H1 (cell line): ENCODE measurements around the gene KAT5. TPM values are rescaled to one million over a fixed set of nuclear protein-coding genes. Genes with fewer than 3 reads are reported as not detected.

Experiments used
- CTCF ChIA-PET: fragments of 300-600 bp; sonication (Branson Sonifier 250); formaldehyde crosslinking; loops from one replicate; lab custom pipeline; 2021; ENCODE audit not compliant: partially characterized antibody; lab: Charles Lee
- POLR2A ChIA-PET: fragments of 300-600 bp; sonication (Branson Sonifier 250); formaldehyde crosslinking; loops from one replicate; lab custom pipeline; 2021; ENCODE audit warnings: inconsistent platforms; ENCODE audit not compliant: partially characterized antibody; lab: Charles Lee
- DNase-seq, 2 experiments: peaks; one replicate each; pipeline versions ENCODE4 v3.0.0 to v3.0.0-alpha.2; 2010 to 2022; ENCODE audit warnings: low spot score in 2 of 2, low read depth in 1 of 2, mixed read lengths in 1 of 2
- FAIRE-seq: peaks from 2 replicates; lab custom pipeline; 2011; peaks lifted over from hg19 to GRCh38; lab: Jason Lieb, UNC
- H2AFZ ChIP-seq: 2 replicates; pipeline ENCODE4 v1.8.1; 2012; ENCODE audit warnings: low read length, inconsistent platforms
- H2AK5ac ChIP-seq: 2 replicates; pipeline ENCODE4 v1.6.1; 2013; ENCODE audit warnings: low read depth, low read length
- H2BK120ac ChIP-seq: replicated peaks from 2 replicates; pipeline ENCODE3; 2013; ENCODE audit warnings: low read depth, low read length, inconsistent platforms
- H2BK12ac ChIP-seq: 2 replicates; pipeline ENCODE4 v1.6.1; 2013; ENCODE audit warnings: low read depth, low read length
- H2BK15ac ChIP-seq: 2 replicates; pipeline ENCODE4 v1.6.1; 2013; ENCODE audit warnings: low read length
- H2BK20ac ChIP-seq: 2 replicates; pipeline ENCODE4 v1.6.1; 2013; ENCODE audit warnings: low read length
- H2BK5ac ChIP-seq: 2 replicates; pipeline ENCODE4 v1.6.1; 2013; ENCODE audit warnings: low read depth, low read length
- H3K14ac ChIP-seq: 2 replicates; pipeline ENCODE4 v1.6.1; 2013; ENCODE audit warnings: inconsistent platforms; ENCODE audit not compliant: insufficient read length
- H3K18ac ChIP-seq: 2 replicates; pipeline ENCODE4 v1.6.1; 2013; ENCODE audit warnings: low read length; ENCODE audit errors: extremely low read depth
- H3K23ac ChIP-seq: 2 replicates; pipeline ENCODE4 v1.6.1; 2013; ENCODE audit warnings: inconsistent platforms; ENCODE audit not compliant: insufficient read length
- H3K23me2 ChIP-seq: 2 replicates; pipeline ENCODE4 v1.6.1; 2013; ENCODE audit warnings: low read depth, low read length
- H3K27ac ChIP-seq: 2 replicates; pipeline ENCODE4 v1.6.1; 2011; ENCODE audit warnings: low read depth, low read length, inconsistent platforms
- H3K27me3 ChIP-seq, 4 experiments: replicated peaks in 1 of 4; 1 replicate in 1 of 4; 2 replicates in 3 of 4; pipeline versions ENCODE4 v1.6.1 to v1.8.1; 2011 to 2013; ENCODE audit warnings: low read length in 3 of 4, mild to moderate bottlenecking in 3 of 4, inconsistent platforms in 2 of 4, mixed read lengths in 2 of 4, moderate library complexity in 1 of 4; ENCODE audit not compliant: control insufficient read depth in 3 of 4, insufficient read depth in 3 of 4; ENCODE audit errors: extremely low read depth in 1 of 4
- H3K36me3 ChIP-seq, 4 experiments: 2 replicates each; pipeline versions ENCODE4 v1.6.1 to v1.8.1; 2011 to 2013; ENCODE audit warnings: mild to moderate bottlenecking in 4 of 4, low read length in 3 of 4, moderate library complexity in 2 of 4, control low read depth in 1 of 4, inconsistent platforms in 1 of 4; ENCODE audit not compliant: insufficient read depth in 4 of 4, control insufficient read depth in 2 of 4
- H3K4ac ChIP-seq: replicated peaks from 2 replicates; pipeline ENCODE3; 2013; ENCODE audit warnings: low read length, low read depth, mixed read lengths, inconsistent platforms; ENCODE audit not compliant: insufficient read length
- H3K4me1 ChIP-seq, 4 experiments: replicated peaks in 1 of 4; 1 replicate in 1 of 4; 2 replicates in 3 of 4; pipeline versions ENCODE4 v1.6.1 to v1.8.1; 2011 to 2013; ENCODE audit warnings: low read length in 3 of 4, inconsistent platforms in 2 of 4, mixed read lengths in 1 of 4; ENCODE audit not compliant: insufficient read depth in 4 of 4, control insufficient read depth in 3 of 4
- H3K4me2 ChIP-seq, 2 experiments: 2 replicates each; pipeline versions ENCODE4 v1.6.1 to v1.8.1; 2011 to 2013; ENCODE audit warnings: low read depth in 2 of 2, low read length in 2 of 2, control low read depth in 1 of 2, inconsistent platforms in 1 of 2, mild to moderate bottlenecking in 1 of 2; ENCODE audit not compliant: insufficient read depth in 1 of 2
- H3K4me3 ChIP-seq, 4 experiments: fragments of 200-600, 300-600 bp in 1 of 4; sonication (generic), shearing (Covaris generic), sonication (Bioruptor Twin) in 1 of 4; 2 replicates each; pipeline versions ENCODE4 v1.5.1 to v1.8.1; 2011 to 2016; ENCODE audit warnings: low read length in 4 of 4, low read depth in 3 of 4, control low read depth in 2 of 4, inconsistent platforms in 2 of 4, mild to moderate bottlenecking in 2 of 4, mixed read lengths in 1 of 4, moderate library complexity in 1 of 4; ENCODE audit not compliant: insufficient read depth in 2 of 4; ENCODE audit errors: extremely low read depth in 1 of 4
- H3K56ac ChIP-seq: replicated peaks from 2 replicates; pipeline ENCODE3; 2013; ENCODE audit warnings: low read depth, mild to moderate bottlenecking, mixed read lengths, low read length, inconsistent platforms; ENCODE audit not compliant: insufficient read length
- H3K79me1 ChIP-seq: 2 replicates; pipeline ENCODE4 v1.6.1; 2013; ENCODE audit warnings: low read depth, low read length, control low read depth
- H3K79me2 ChIP-seq, 2 experiments: 2 replicates each; pipeline versions ENCODE4 v1.6.1 to v1.8.1; 2012 to 2013; ENCODE audit warnings: low read length in 2 of 2, mild to moderate bottlenecking in 2 of 2, inconsistent platforms in 1 of 2; ENCODE audit not compliant: insufficient read depth in 2 of 2, control insufficient read depth in 1 of 2
- H3K9ac ChIP-seq, 4 experiments: replicated peaks in 1 of 4; 1 replicate in 1 of 4; 2 replicates in 3 of 4; pipeline versions ENCODE4 v1.6.1 to v1.8.1; 2011 to 2013; ENCODE audit warnings: low read depth in 3 of 4, low read length in 3 of 4, control low read depth in 2 of 4, mild to moderate bottlenecking in 2 of 4, moderate library complexity in 2 of 4, inconsistent platforms in 1 of 4; ENCODE audit errors: extremely low read depth in 1 of 4
- H3K9me3 ChIP-seq, 2 experiments: 2 replicates each; pipeline versions ENCODE4 v1.6.1 to v1.8.1; 2012 to 2013; ENCODE audit warnings: mild to moderate bottlenecking in 2 of 2, moderate library complexity in 2 of 2, control low read depth in 1 of 2, inconsistent platforms in 1 of 2, low read depth in 1 of 2, low read length in 1 of 2, mixed read lengths in 1 of 2; ENCODE audit not compliant: insufficient read depth in 2 of 2
- H4K20me1 ChIP-seq, 2 experiments: replicated peaks in 1 of 2; 2 replicates each; pipeline versions ENCODE3 to v1.8.1; 2011 to 2013; ENCODE audit warnings: inconsistent platforms in 2 of 2, low read length in 2 of 2, mild to moderate bottlenecking in 1 of 2; ENCODE audit not compliant: insufficient read depth in 2 of 2, control insufficient read depth in 1 of 2
- H4K5ac ChIP-seq: 2 replicates; pipeline ENCODE4 v1.6.1; 2013; ENCODE audit warnings: low read length, low read depth, mixed read lengths, inconsistent platforms; ENCODE audit not compliant: insufficient read length
- H4K8ac ChIP-seq: 2 replicates; pipeline ENCODE4 v1.8.0; 2013; ENCODE audit warnings: mild to moderate bottlenecking, moderate library complexity, low read length, inconsistent platforms; ENCODE audit not compliant: insufficient read depth; ENCODE audit errors: extremely low read depth
- H4K91ac ChIP-seq: replicated peaks from 2 replicates; pipeline ENCODE3; 2013; ENCODE audit warnings: low read length, mixed read lengths, inconsistent platforms; ENCODE audit not compliant: insufficient read length
- ATF3 ChIP-seq: IDR thresholded peaks from 2 replicates; pipeline ENCODE4 v1.6.1; 2011; ENCODE audit warnings: low read depth, mild to moderate bottlenecking, low read length; ENCODE audit not compliant: insufficient read depth
- FOSL1 ChIP-seq: IDR thresholded peaks from 2 replicates; pipeline ENCODE4 v1.6.1; 2011; ENCODE audit warnings: mild to moderate bottlenecking, low read depth, low read length, moderate library complexity; ENCODE audit not compliant: insufficient read depth
- HDAC2 ChIP-seq, 2 experiments: fragments of 300-600 bp in 1 of 2; sonication (generic) in 1 of 2; IDR thresholded peaks; 2 replicates each; pipeline ENCODE4 v1.6.1; 2011 to 2012; ENCODE audit warnings: low read depth in 2 of 2, low read length in 2 of 2, mild to moderate bottlenecking in 2 of 2, moderate library complexity in 2 of 2, borderline replicate concordance in 1 of 2, inconsistent platforms in 1 of 2
- HDAC6 ChIP-seq: IDR thresholded peaks from one replicate; pipeline ENCODE4 v1.7.1; 2012; ENCODE audit warnings: low read depth, mild to moderate bottlenecking, inconsistent platforms, low read length, moderate library complexity
- JUN ChIP-seq: IDR thresholded peaks from 2 replicates; pipeline ENCODE4 v1.6.1; 2011; ENCODE audit warnings: low read depth, mild to moderate bottlenecking, improper control_type of control experiment, low read length
- KDM5A ChIP-seq: fragments of 200-600 bp; IDR thresholded peaks from 2 replicates; pipeline ENCODE4 v1.7.1; 2012; ENCODE audit warnings: mild to moderate bottlenecking, low read length, inconsistent platforms, mixed read lengths
- POLR2A ChIP-seq, 2 experiments: IDR thresholded peaks; 1 replicate in 1 of 2; 2 replicates in 1 of 2; pipeline ENCODE4 v1.6.1; 2011; ENCODE audit warnings: low read depth in 2 of 2, low read length in 2 of 2, mild to moderate bottlenecking in 2 of 2; ENCODE audit errors: control extremely low read depth in 1 of 2
- POU5F1 ChIP-seq: IDR thresholded peaks from 2 replicates; pipeline ENCODE4 v1.6.1; 2011; ENCODE audit warnings: low read depth, mild to moderate bottlenecking, low read length, moderate library complexity
- RAD21 ChIP-seq, 2 experiments: IDR thresholded peaks in 1 of 2; conservative IDR thresholded peaks in 1 of 2; 2 replicates each; pipeline ENCODE4 v1.6.1; 2011; ENCODE audit warnings: low read depth in 2 of 2, low read length in 2 of 2, improper control_type of control experiment in 1 of 2, inconsistent platforms in 1 of 2, mild to moderate bottlenecking in 1 of 2, moderate library complexity in 1 of 2
- SIRT6 ChIP-seq: IDR thresholded peaks from one replicate; pipeline ENCODE4 v1.7.1; 2012; ENCODE audit warnings: low read length, inconsistent platforms
- SP2 ChIP-seq: IDR thresholded peaks from 2 replicates; pipeline ENCODE4 v1.6.1; 2012; ENCODE audit warnings: mild to moderate bottlenecking, low read length, inconsistent platforms
- SRF ChIP-seq: IDR thresholded peaks from 2 replicates; pipeline ENCODE4 v1.6.1; 2011; ENCODE audit warnings: mild to moderate bottlenecking, low read depth, low read length, moderate library complexity
- ZNF274 ChIP-seq: IDR thresholded peaks from 2 replicates; pipeline ENCODE4 v1.7.0; 2012; ENCODE audit warnings: low read length, borderline replicate concordance; ENCODE audit errors: extremely low read depth
- WGBS, 2 experiments: shearing (Covaris generic) in 1 of 2; methylation state at CpG; one replicate each; pipeline versions ENCODE4 v1.1.6 to v1.1.7; 2013 to 2015; ENCODE audit warnings: low lambda C conversion rate in 2 of 2, mixed read lengths in 2 of 2, inconsistent platforms in 1 of 2, low coverage in 1 of 2, missing lambda C conversion rate in 1 of 2; ENCODE audit not compliant: insufficient replicate concordance in 2 of 2, insufficient coverage in 1 of 2, insufficient read length in 1 of 2; ENCODE audit errors: extremely low coverage in 1 of 2, missing lambda C conversion rate in 1 of 2; 5-methylcytosine and 5-hydroxymethylcytosine counted together
- polyA plus RNA-seq, 7 experiments: library from polyadenylated mRNA; depleted of rRNA in 3 of 7; stranded (reverse) in 5 of 7; unstranded in 2 of 7; fragments of >200 nt in 5 of 7; fragments of 200-250 nt in 2 of 7; gene quantifications; 1 replicate in 5 of 7; 2 replicates in 1 of 7; 4 replicates in 1 of 7; pipeline versions ENCODE4 v1.2.1 to v1.2.3, GENCODE V29; 2011 to 2013; ENCODE audit warnings: missing spikeins in 2 of 7, mixed read lengths in 2 of 7
- total RNA-seq: library from RNA; stranded (reverse); fragmentation: NEBNext Ultra II Directional; extraction: Animal tissue kit (Norgen Biotek cat#: 25700); gene quantifications from 2 replicates; pipeline ENCODE4 v1.2.1, GENCODE V29; 2021

KAT5 gene
- total and polyA plus RNA-seq, 2 of the 8 experiments (the other 6 are each of a cell fraction or from before 2014, with no cell fraction given) = 26.7 to 37.4 TPM

- Histone ChIP-seq H3K4me1 (peaks cover 0 to 2% (median 2%) of the 10 kb centered on the region in 4 experiments; a peak in 1 of 7 replicates), H3K23ac (no peak overlapping the region), H3K4me2 (no peak overlapping the region), H3K79me1 (no peaks in the 10 kb centered on the region), H3K27me3 (no peaks in the 10 kb centered on the region), H4K91ac (no peak overlapping the region), H2BK5ac (no peak overlapping the region), H3K4ac (no peak overlapping the region), H3K27ac (no peak overlapping the region), H2AK5ac (no peak overlapping the region), H4K5ac (no peak overlapping the region), H3K14ac (no peak overlapping the region), H3K23me2 (peaks cover 3% of the 10 kb centered on the region; the same call in 1 of the 2 replicates), H4K20me1 (peaks cover 0 to 9% of the 10 kb centered on the region in 2 experiments), H2BK120ac (no peak overlapping the region), H3K56ac (no peak overlapping the region), H3K4me3 (no peak overlapping the region), H3K9me3 (0 out of 4 replicates have a peak, but pooled peaks cover 0 to 2% of the 10 kb centered on the region in 2 experiments), H2BK20ac (no peak overlapping the region), H2BK15ac (no peak overlapping the region), H3K79me2 (no peaks in the 10 kb centered on the region), H4K8ac (no peak overlapping the region; the same call in 1 of the 2 replicates), H2BK12ac (no peak overlapping the region), H3K36me3 (peaks cover 12 to 15% (median 12%) of the 10 kb centered on the region in 4 experiments), H3K9ac (no peak overlapping the region), H2AFZ (no peak overlapping the region), H3K18ac (no peak overlapping the region)
- DNase-seq (no peak), FAIRE-seq (no peak)
- ChIA-PET CTCF (interaction anchor here (0.7 to 4.4 kb wide), 12 partner anchors 16 to 179 kb away, joined by 3 to 33 read pairs (median 14); partner anchors contain the start of genes CCDC85B and FIBP), POLR2A (interaction anchor here (1.0 to 3.3 kb wide), 4 partner anchors 10 to 149 kb away, joined by 3 to 23 read pairs (median 12); partner anchors contain the start of genes CFL1, MUS81 and RNASEH2C)
- 89% methylated on average over 3 of the region's 3 CpGs; no CpG with 5 or more reads in 1 of the 2 experiments for WGBS, 2 experiments
- no peak for TF ChIP-seq SP2
- no peak for TF ChIP-seq HDAC2 (IDR thresholded peaks at IDR 0.05; ENCODE audit: borderline replicate concordance in 1 of 2, low read depth in 2 of 2, low read length in 2 of 2)
- TF ChIP-seq RAD21 (IDR thresholded peaks at IDR 0.05 in 1 of 2, conservative IDR thresholded peaks at IDR 0.05 in 1 of 2; ENCODE audit: low read depth in 2 of 2, low read length in 2 of 2) = no peak
- no peak for TF ChIP-seq POU5F1
- no peak for TF ChIP-seq SIRT6
- no peak for TF ChIP-seq ATF3
- no peak for TF ChIP-seq JUN
- TF ChIP-seq HDAC6 = no peak
- TF ChIP-seq ZNF274 = no peak
- no peak for TF ChIP-seq KDM5A
- no peak for TF ChIP-seq SRF
- no peak for TF ChIP-seq POLR2A (IDR thresholded peaks at IDR 0.05; ENCODE audit: control extremely low read depth in 1 of 2, low read depth in 2 of 2, low read length in 2 of 2)
- TF ChIP-seq FOSL1 = no peak
Measured at GRCh38 chr11:65710421-65710820, 1.6 kb upstream of the KAT5 start.
